OCI-LY7 (cell line): Measurements from ENCODE around the gene DNAJC8.

ENCODE experiments used
- CTCF ChIP-seq: fragments of 200-600 bp; sonication (generic); conservative IDR thresholded peaks from 2 replicates; pipeline ENCODE4 v1.5.1; 2014; ENCODE audit warnings: mild to moderate bottlenecking, antibody characterized with exemption, low read length, moderate library complexity, mixed read lengths
- EZH2phosphoT487 ChIP-seq: fragments of 200-600 bp; sonication (generic); IDR thresholded peaks from 2 replicates; pipeline ENCODE4 v1.6.1; 2018; ENCODE audit warnings: low read depth, borderline replicate concordance, mild to moderate bottlenecking, mixed run types, antibody characterized with exemption, low read length, moderate library complexity, mixed read lengths

GRCh38 chr1:28213315-28213714 is 19.5 kb downstream of the DNAJC8 start:
- TF ChIP-seq CTCF, result no peak
- TF ChIP-seq EZH2phosphoT487, result no peak
